Duodenal mucosa (tissue), 2 donors: ENCODE measurements around the gene MAML3.
A peak's percentile ranks its signal among the peaks of the same experiment; 100 is the strongest.

Source experiments
- H3K27ac ChIP-seq: one replicate; pipeline ENCODE4 v1.7.0; 2013; ENCODE audit warnings: low read depth, low read length
- H3K27me3 ChIP-seq, 2 donors: one replicate each; pipeline ENCODE4 v1.7.0; 2013; ENCODE audit warnings: low read length in 2 of 2, control low read depth in 1 of 2; ENCODE audit not compliant: insufficient read depth in 2 of 2, control insufficient read depth in 1 of 2
- H3K36me3 ChIP-seq, 2 donors: one replicate each; pipeline ENCODE4 v1.7.0; 2013; ENCODE audit warnings: low read length in 2 of 2, control low read depth in 1 of 2; ENCODE audit not compliant: insufficient read depth in 2 of 2, control insufficient read depth in 1 of 2
- H3K4me1 ChIP-seq, 2 donors: one replicate each; pipeline ENCODE4 v1.7.0; 2013; ENCODE audit warnings: low read length in 2 of 2, control low read depth in 1 of 2; ENCODE audit not compliant: insufficient read depth in 2 of 2, control insufficient read depth in 1 of 2
- H3K4me3 ChIP-seq, 2 donors: one replicate each; pipeline ENCODE4 v1.7.0; 2013; ENCODE audit warnings: low read length in 2 of 2, low read depth in 1 of 2
- H3K9ac ChIP-seq, 2 donors: one replicate each; pipeline ENCODE4 v1.7.0; 2013; ENCODE audit warnings: low read length in 2 of 2, low read depth in 1 of 2
- H3K9me3 ChIP-seq, 2 donors: one replicate each; pipeline ENCODE4 v1.7.0; 2013; ENCODE audit warnings: low read length in 2 of 2, control low read depth in 1 of 2; ENCODE audit not compliant: control insufficient read depth in 1 of 2

The MAML3 gene

DNA sequence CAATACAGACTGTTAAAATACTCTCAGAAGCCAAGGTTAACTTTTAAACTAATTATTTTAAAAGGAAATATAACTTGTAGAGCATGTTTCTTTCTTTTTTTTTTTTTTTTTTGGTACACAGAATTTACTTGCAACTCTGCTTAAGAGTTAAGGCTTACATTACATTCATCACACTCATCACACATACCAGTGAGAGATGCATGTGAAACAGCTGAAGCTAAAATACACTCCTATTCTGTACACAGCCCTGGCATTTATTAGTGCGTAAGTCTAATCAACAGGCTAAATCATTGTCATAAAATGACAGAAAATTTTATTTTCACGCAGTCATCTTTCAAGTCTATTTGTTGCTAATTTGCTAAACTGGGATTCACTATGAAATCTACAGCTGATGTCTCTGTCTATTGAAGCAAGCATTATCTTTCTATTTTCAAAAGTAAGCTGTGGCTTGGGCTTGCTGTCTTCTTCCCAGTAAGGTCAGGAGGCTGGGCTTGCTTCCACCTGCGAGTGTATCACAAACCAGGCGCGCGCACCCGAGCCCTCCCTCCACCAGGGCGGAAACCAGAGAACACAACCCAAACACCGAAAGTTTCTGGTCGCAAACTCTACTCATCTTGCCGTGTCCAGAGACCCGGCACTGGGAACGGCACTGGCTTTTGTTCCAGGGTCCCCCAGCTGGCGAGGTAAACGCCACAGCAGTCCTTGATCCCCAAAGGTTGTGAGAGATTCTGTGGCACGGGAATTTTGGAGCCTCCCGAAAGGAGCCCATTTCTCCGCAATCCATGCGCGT is 3.9 kb downstream of the MAML3 start:
- no peaks in the 10 kb centered on the region for H3K27me3 ChIP-seq
- H3K27ac ChIP-seq = peak overlapping the region; percentile 88
- no peaks in the 10 kb centered on the region for H3K36me3 ChIP-seq
- H3K9me3 ChIP-seq = no peaks in the 10 kb centered on the region
- H3K9ac ChIP-seq = peak overlapping the region; percentile 68 to 77
- H3K4me3 ChIP-seq = peak overlapping the region; percentile 90 to 97
- peaks cover 3 to 8% of the 10 kb centered on the region in 2 donors for H3K4me1 ChIP-seq

DNA sequence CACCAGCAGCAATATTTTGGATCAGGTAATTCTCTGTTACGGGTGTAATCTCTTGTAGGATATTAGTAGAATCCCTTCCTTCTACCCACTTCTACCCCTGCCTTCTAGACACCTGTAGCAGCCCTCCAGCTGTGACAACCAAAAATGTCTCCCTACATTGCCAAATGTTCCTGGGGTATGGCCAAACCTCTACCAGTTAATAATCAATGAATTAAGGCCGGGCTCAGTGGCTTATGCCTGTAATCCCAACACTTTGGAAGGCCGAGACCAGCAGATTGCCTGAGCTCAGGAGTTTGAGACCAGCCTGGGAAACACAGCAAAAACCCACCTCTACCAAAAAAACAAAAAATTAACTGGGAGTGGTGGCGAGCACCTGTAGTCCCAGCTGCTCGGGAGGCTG is 9.9 kb downstream of the MAML3 start:
- Histone ChIP-seq H3K9ac (no peak overlapping the region), H3K4me3 (no peak overlapping the region), H3K36me3 (no peaks in the 10 kb centered on the region), H3K4me1 (peaks cover 8 to 11% of the 10 kb centered on the region in 2 donors), H3K27me3 (no peaks in the 10 kb centered on the region), H3K9me3 (no peaks in the 10 kb centered on the region), H3K27ac (no peak overlapping the region)

DNA sequence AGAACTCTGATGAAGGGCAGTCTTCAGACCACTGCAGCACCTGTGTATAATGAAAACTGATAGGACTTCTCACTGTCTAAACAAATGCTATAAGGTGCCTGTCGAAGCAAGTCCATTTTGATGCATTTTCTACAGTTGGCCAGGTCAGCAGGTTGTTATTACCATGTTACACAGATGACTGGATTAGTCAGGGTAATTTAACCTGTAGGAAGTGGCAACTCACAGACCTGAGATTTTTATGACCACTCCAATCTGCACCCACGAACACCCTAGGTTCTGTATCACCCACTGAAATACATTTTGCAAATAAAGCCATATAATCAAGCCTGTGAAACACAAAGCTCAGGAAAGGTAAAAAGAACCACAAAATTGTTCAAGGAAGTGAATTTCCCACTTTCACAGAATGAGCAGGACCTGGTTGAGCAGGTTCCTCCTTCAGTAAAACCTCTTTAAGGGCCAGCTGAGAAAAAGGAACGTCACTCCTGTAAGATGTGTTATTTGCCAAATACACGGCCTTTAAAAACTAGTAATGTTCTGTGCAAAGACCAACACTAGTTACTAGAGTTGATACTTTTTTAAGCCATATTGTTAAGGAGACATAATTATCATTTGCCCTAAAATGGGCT is 12.7 kb downstream of the MAML3 start:
- no peak overlapping the region for H3K27ac ChIP-seq
- no peak overlapping the region for H3K9ac ChIP-seq
- H3K27me3 ChIP-seq = no peaks in the 10 kb centered on the region
- no peaks in the 10 kb centered on the region for H3K36me3 ChIP-seq
- peaks cover 8 to 15% of the 10 kb centered on the region in 2 donors for H3K4me1 ChIP-seq
- H3K4me3 ChIP-seq = no peak overlapping the region
- H3K9me3 ChIP-seq = no peaks in the 10 kb centered on the region

DNA sequence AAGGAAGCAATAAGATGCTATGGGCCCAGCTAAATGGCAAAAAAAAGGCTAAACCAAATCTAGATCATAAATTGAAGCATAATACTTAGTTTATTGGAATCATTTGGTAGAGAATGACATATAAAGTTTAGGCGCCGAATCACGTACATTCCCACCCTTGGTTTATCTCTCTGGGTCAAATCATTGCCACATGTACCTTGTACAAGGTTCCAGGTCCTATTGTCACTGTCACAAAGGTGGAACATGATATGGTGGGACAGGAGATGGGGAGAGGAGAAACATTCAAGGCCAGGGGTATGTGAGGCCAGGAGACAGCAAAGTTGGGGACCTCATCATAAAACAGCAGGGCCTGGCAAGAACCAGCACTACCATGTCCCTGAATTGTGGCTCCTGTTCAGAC is 13.4 kb downstream of the MAML3 start:
- Histone ChIP-seq H3K27ac (no peak overlapping the region), H3K36me3 (no peaks in the 10 kb centered on the region), H3K9ac (no peak overlapping the region), H3K4me3 (no peak overlapping the region), H3K27me3 (no peaks in the 10 kb centered on the region), H3K9me3 (no peaks in the 10 kb centered on the region), H3K4me1 (peaks cover 8 to 15% of the 10 kb centered on the region in 2 donors)

DNA sequence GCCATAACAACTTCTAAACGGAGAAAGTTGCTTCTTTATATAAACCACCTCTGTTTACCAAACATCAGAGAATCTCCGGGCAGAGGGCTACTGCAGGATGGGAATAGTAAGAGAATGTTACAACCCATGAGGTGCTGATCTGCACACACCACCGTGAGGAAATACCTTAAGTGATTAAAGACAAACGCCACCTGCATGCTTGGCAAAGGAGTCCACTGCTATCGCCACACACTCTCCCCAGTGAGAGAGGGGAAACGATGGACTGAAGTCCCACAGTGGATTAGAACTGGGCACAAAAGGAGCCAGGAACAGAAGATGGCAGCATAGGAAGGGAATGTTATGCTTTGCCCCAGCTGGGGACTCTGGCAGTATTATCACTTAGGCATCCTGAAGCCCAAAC is 15.6 kb downstream of the MAML3 start:
- Histone ChIP-seq H3K4me1 (peaks cover 8 to 20% of the 10 kb centered on the region in 2 donors), H3K27me3 (no peaks in the 10 kb centered on the region), H3K27ac (no peak overlapping the region), H3K9ac (no peak overlapping the region), H3K9me3 (no peaks in the 10 kb centered on the region), H3K36me3 (no peaks in the 10 kb centered on the region), H3K4me3 (no peak overlapping the region)

DNA sequence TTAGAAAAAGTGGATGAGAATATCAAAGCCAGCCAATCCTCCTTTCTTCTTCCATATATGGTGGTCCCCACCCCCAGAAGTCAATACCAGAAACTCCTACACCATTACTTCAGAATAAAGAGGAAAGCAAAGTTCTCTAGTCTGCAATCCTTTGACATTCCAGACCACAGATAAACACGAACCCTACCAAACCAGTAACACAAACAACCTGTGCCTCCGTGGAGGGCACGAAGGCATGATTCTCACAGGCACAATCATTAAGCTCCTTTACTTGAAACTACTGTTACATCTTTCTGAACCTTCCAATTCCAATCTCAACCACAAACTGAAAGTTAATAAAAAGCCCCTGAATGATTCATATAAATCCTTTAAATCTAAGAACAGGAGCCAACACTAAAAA is 16.3 kb downstream of the MAML3 start:
- H3K27me3 ChIP-seq = no peaks in the 10 kb centered on the region
- no peak overlapping the region for H3K27ac ChIP-seq
- H3K9me3 ChIP-seq = no peaks in the 10 kb centered on the region
- H3K36me3 ChIP-seq = no peaks in the 10 kb centered on the region
- H3K9ac ChIP-seq = no peak overlapping the region
- peaks cover 8 to 20% of the 10 kb centered on the region in 2 donors for H3K4me1 ChIP-seq
- H3K4me3 ChIP-seq = no peak overlapping the region

DNA sequence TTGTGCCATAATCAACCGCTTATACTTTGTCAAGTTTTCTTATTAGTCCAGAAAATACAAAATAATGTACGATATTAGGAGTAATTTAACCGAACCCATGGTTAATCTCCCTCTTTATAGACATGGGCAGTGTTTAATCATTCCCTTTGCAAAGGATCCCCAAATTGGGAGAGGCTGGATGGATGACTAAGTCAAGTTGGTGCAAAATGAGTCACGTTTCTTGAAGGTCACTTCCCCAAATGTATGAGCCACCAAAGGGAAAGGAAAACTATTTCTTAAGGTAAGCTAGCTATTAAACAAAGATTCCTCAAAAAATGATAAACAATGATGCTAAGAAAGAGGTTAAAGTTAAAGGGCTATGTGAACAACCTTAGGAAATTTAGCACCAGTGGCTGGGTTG is 17.5 kb downstream of the MAML3 start:
- Histone ChIP-seq H3K4me3 (no peak overlapping the region), H3K27me3 (no peaks in the 10 kb centered on the region), H3K36me3 (no peaks in the 10 kb centered on the region), H3K4me1 (peaks cover 7 to 20% of the 10 kb centered on the region in 2 donors), H3K9me3 (no peaks in the 10 kb centered on the region), H3K27ac (no peak overlapping the region), H3K9ac (no peak overlapping the region)

DNA sequence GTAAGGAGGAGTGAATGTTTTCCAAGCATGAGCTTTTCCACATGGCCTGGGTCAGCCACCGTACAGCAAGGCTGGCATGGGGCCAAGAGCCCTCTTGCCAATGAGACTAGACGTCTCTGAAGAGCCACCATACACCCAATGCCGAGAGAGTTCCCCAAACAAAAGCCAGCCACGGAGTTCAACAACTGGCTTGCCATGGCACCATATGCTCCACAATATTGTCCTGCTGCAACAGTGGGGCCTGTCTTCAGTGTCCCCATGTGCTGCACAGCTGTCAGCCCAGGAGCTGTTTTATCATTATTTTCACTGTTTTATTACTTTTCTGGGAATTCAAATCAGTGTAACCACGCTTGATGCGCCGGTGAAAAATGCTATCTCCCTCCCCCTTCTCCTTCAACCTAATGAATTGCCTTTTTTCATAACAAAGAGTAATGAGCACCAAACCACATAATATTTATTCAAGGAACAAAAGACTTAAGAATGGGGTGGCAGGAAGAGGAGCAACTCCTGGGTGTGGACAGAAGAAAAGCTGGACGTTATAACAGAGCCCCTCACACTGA is 18.4 kb downstream of the MAML3 start:
- H3K27me3 ChIP-seq = no peaks in the 10 kb centered on the region
- H3K9ac ChIP-seq = no peak overlapping the region
- H3K27ac ChIP-seq = no peak overlapping the region
- no peaks in the 10 kb centered on the region for H3K9me3 ChIP-seq
- H3K4me1 ChIP-seq = peaks cover 0 to 13% of the 10 kb centered on the region in 2 donors
- no peaks in the 10 kb centered on the region for H3K36me3 ChIP-seq
- H3K4me3 ChIP-seq = no peak overlapping the region

DNA sequence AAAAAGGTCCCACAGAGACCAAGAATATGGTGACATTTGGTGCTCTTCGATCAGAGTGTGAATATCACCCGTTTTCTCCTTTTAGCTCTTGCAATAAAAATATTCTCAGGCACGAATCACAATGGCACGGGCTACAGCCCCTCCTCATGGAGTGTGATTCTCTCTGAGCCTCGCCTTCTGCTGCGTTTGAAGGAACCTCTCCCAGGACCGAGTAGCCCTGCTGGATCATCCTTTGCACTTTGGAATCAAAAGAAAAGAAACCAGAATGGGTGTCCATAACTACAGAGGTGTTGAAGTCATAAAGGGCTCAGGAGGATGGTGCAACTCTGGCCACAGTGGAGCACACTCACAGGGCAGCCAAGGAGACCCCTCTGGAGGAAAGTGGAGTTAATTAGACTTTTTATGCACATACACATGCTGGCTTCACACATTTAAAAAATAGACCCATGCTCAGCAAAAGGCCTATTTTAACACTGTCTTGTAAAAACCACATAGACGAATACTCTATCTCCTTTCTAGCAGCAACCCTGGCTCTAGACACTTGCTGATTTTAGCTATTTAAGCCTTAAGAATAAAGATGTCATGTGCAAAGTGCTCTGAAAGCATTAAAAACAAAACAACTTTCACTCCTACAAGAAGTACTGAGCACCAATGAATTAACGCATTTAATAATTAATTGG is 19.1 kb downstream of the MAML3 start:
- no peak overlapping the region for H3K4me3 ChIP-seq
- H3K36me3 ChIP-seq = no peaks in the 10 kb centered on the region
- no peak overlapping the region for H3K27ac ChIP-seq
- H3K9ac ChIP-seq = no peak overlapping the region
- H3K9me3 ChIP-seq = no peaks in the 10 kb centered on the region
- no peaks in the 10 kb centered on the region for H3K27me3 ChIP-seq
- peaks cover 0 to 13% of the 10 kb centered on the region in 2 donors for H3K4me1 ChIP-seq

DNA sequence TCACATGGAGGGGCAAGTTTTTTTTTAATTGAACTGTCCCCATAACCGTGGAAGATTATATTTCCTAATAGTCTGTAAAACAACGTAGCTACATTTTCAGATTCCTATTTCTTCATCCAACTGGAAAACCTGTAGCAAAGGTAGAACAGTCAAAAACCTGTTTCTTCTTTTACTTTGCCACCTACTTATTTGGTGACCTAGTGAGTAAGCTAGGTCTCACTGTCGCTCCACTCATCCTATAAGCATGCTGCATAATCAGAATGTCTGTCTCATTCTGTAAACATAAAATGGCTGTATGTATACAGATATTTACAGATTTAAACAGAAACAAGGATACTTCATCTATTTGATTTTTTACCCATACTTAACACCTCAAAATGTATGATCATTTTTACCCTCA is 20.4 kb downstream of the MAML3 start:
- H3K4me1 ChIP-seq = peaks cover 0 to 13% of the 10 kb centered on the region in 2 donors
- no peaks in the 10 kb centered on the region for H3K36me3 ChIP-seq
- no peak overlapping the region for H3K4me3 ChIP-seq
- H3K27me3 ChIP-seq = no peaks in the 10 kb centered on the region
- H3K9me3 ChIP-seq = no peaks in the 10 kb centered on the region
- no peak overlapping the region for H3K27ac ChIP-seq
- no peak overlapping the region for H3K9ac ChIP-seq
